Measurements from ENCODE around the gene COL1A1. TPM values are rescaled to one million over a fixed set of nuclear protein-coding genes. Genes with fewer than 3 reads are reported as not detected.

The COL1A1 gene
- total RNA-seq, 1 experiment from 2014 or later, result 104 TPM

- no peak overlapping the region for H4K5ac ChIP-seq (ENCODE audit: insufficient read length, low read depth, low read length)
- H3T11ph ChIP-seq (ENCODE audit: low read length), result no peak overlapping the region
- no peak overlapping the region for H3K27ac ChIP-seq (ENCODE audit: insufficient read length, low read depth, low read length)
- H4K8ac ChIP-seq (replicated peaks; ENCODE audit: insufficient read length, low read depth, low read length), result no peak overlapping the region
- H2BK12ac ChIP-seq (ENCODE audit: insufficient read length, low read depth, low read length), result no peak overlapping the region
- Mint-ChIP-seq H3K4me3 (no peak overlapping the region; a peak in 1 of 5 replicates), H3K4me1 (peaks cover 47 to 58% of the 10 kb centered on the region in 2 experiments), H3K36me3 (ENCODE audit: insufficient read depth in 1 of 3, low read depth in 3 of 3) (no peaks in the 10 kb centered on the region; a peak in 1 of 7 replicates), H3K27ac (peak overlapping the region; percentile 2 to 66 (median 6); a peak in 2 of 7 replicates), H3K27me3 (ENCODE audit: low read depth) (peaks cover 12% of the 10 kb centered on the region), H3K9me3 (no peaks in the 10 kb centered on the region; a peak in 2 of 5 replicates)
- no peaks in the 10 kb centered on the region for H3K9me3 ChIP-seq (ENCODE audit: control insufficient read depth, low read depth, low read length)
- no peak overlapping the region for H2AFZ ChIP-seq (ENCODE audit: low read length)
- no peak overlapping the region for H3K14ac ChIP-seq (ENCODE audit: insufficient read depth, low read length)
- TF ChIP-seq CTCF (conservative IDR thresholded peaks at IDR 0.05), result peak; percentile 47; the same call in 2 of the 3 replicates
- no peak overlapping the region for H2BK15ac ChIP-seq (ENCODE audit: low read depth, low read length)
- no peak overlapping the region for H2AK5ac ChIP-seq (ENCODE audit: insufficient read length, low read length)
- no peak overlapping the region for H2BK5ac ChIP-seq (ENCODE audit: insufficient read length, low read length)
- no peak overlapping the region for H3K4ac ChIP-seq (ENCODE audit: low read depth, low read length)
- H3K27me3 ChIP-seq (ENCODE audit: insufficient read depth, low read length), result no peaks in the 10 kb centered on the region
- no peaks in the 10 kb centered on the region for H3K23me2 ChIP-seq (ENCODE audit: insufficient read length, low read depth, low read length, poor library complexity, severe bottlenecking)
- H4K91ac ChIP-seq (ENCODE audit: insufficient read length, low read depth, low read length), result no peak overlapping the region
- WGBS (ENCODE audit: extremely low coverage, insufficient read length, low lambda C conversion rate), result no CpG with 5 or more reads among the region's 9 CpGs
- H3K79me2 ChIP-seq (ENCODE audit: insufficient read depth, low read length), result no peaks in the 10 kb centered on the region
- no peak overlapping the region for H3K9ac ChIP-seq (ENCODE audit: extremely low read depth, insufficient read length, low read length)
- no peak overlapping the region for H3K4me2 ChIP-seq (ENCODE audit: insufficient read depth, insufficient read length, low read length)
- peak; percentile 86 for DNase-seq
- peaks cover 15% of the 10 kb centered on the region; the same call in 1 of the 2 replicates for H3K4me1 ChIP-seq (ENCODE audit: insufficient read depth, low read length)
- no peaks in the 10 kb centered on the region for H3K79me1 ChIP-seq (ENCODE audit: insufficient read depth, low read depth, low read length, poor library complexity, severe bottlenecking)
- H3K18ac ChIP-seq (ENCODE audit: insufficient read length, low read depth, low read length), result no peak overlapping the region
- H4K20me1 ChIP-seq (ENCODE audit: control insufficient read depth, insufficient read depth, insufficient read length), result no peaks in the 10 kb centered on the region
- H3K56ac ChIP-seq (ENCODE audit: insufficient read length, low read depth, low read length), result no peak overlapping the region
- no peak overlapping the region for H2BK20ac ChIP-seq (ENCODE audit: low read depth, low read length, poor library complexity, severe bottlenecking)
- H2BK120ac ChIP-seq (ENCODE audit: low read depth, low read length, poor library complexity, severe bottlenecking), result no peak overlapping the region
- H3K23ac ChIP-seq (ENCODE audit: insufficient read length, low read depth, low read length), result no peak overlapping the region
Measured at GRCh38 chr17:50213026-50214022, 11.9 kb upstream of the COL1A1 start.

Data from H9 (cell line).